ENCODE measurements around the gene FHOD3.

DNA sequence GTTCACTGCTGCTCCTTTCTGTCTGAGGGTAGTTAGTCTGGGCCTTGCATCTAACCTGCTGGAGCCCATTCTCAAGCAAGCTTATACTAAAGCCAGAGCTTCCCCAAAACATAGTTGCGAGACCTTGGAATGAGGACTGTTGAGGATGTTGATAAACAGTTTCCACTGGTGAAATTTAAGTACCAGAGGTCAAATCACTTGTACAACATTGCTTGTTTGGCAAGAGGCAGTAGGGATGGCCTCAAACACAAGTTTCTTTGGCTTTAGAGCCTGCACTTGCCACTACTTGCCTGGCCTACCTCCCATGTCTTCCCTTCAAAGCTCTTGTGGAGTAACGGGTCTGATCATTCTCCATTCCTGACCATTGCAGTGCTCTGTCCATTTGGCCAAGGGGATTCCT, 262.7 kb downstream of the FHOD3 start:
- TF ChIP-seq, protein P1, sequence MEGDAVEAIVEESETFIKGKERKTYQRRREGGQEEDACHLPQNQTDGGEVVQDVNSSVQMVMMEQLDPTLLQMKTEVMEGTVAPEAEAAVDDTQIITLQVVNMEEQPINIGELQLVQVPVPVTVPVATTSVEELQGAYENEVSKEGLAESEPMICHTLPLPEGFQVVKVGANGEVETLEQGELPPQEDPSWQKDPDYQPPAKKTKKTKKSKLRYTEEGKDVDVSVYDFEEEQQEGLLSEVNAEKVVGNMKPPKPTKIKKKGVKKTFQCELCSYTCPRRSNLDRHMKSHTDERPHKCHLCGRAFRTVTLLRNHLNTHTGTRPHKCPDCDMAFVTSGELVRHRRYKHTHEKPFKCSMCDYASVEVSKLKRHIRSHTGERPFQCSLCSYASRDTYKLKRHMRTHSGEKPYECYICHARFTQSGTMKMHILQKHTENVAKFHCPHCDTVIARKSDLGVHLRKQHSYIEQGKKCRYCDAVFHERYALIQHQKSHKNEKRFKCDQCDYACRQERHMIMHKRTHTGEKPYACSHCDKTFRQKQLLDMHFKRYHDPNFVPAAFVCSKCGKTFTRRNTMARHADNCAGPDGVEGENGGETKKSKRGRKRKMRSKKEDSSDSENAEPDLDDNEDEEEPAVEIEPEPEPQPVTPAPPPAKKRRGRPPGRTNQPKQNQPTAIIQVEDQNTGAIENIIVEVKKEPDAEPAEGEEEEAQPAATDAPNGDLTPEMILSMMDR (conservative IDR thresholded peaks at IDR 0.05; ENCODE audit: low read depth, low read length) = no peak
- no peak for TF ChIP-seq EZH2 (IDR thresholded peaks at IDR 0.05; ENCODE audit: borderline replicate concordance, low read depth, low read length, poor library complexity, severe bottlenecking)

Data from A673 (cell line).